HEK293 (cell line): ENCODE measurements around the gene MLPH.

Experiments
- CTCF ChIA-PET: fragments of 350-600 bp; formaldehyde crosslinking; extraction: SDS; loops from one replicate; lab custom pipeline; 2021; ENCODE audit warnings: antibody characterized with exemption; lab: Yijun Ruan, JAX
- POLR2A ChIA-PET: fragments of 300-600 bp; formaldehyde crosslinking; extraction: SDS; loops from one replicate; lab custom pipeline; 2020; ENCODE audit warnings: antibody characterized with exemption, inconsistent platforms; lab: Yijun Ruan, JAX
- H3K27ac ChIP-seq: fragments of 200-500 bp; sonication (Bioruptor generic); 2 replicates; pipeline ENCODE4 v1.5.1; 2014; ENCODE audit warnings: low read depth, low read length, control low read depth, inconsistent platforms; ENCODE audit errors: extremely low read depth
- H3K36me3 ChIP-seq, 2 experiments: fragments of 200-500 bp in 1 of 2; sonication (Bioruptor generic) in 1 of 2; 1 replicate in 1 of 2; 2 replicates in 1 of 2; pipeline ENCODE4 v1.5.1; 2014 to 2017; ENCODE audit warnings: inconsistent platforms in 2 of 2, low read length in 2 of 2; ENCODE audit not compliant: control insufficient read depth in 2 of 2, insufficient read depth in 1 of 2
- H3K4me1 ChIP-seq: fragments of 200-500 bp; sonication (Bioruptor generic); 2 replicates; pipeline ENCODE4 v1.5.1; 2014; ENCODE audit warnings: mild to moderate bottlenecking, low read length, inconsistent platforms; ENCODE audit not compliant: control insufficient read depth, insufficient read depth
- H3K4me3 ChIP-seq: 2 replicates; pipeline ENCODE4 v1.5.1; 2011; ENCODE audit warnings: low read depth, mild to moderate bottlenecking, control low read depth, low read length, moderate library complexity
- H3K9me3 ChIP-seq: fragments of 200-500 bp; sonication (Bioruptor generic); 2 replicates; pipeline ENCODE4 v1.5.1; 2014; ENCODE audit warnings: low read depth, low read length, inconsistent platforms; ENCODE audit not compliant: control insufficient read depth, insufficient read depth
- GFI1B ChIP-seq: fragments of 450-650 bp; formaldehyde crosslinking; IDR thresholded peaks from 2 replicates; pipeline ENCODE4 v1.5.1; 2016; ENCODE audit warnings: missing biosample characterization, missing genetic modification characterization
- ZBTB26 ChIP-seq: fragments of 450-650 bp; formaldehyde crosslinking; optimal IDR thresholded peaks from 2 replicates; pipeline ENCODE3; 2016; ENCODE audit warnings: missing biosample characterization, mild to moderate bottlenecking, missing genetic modification characterization
- ZNF10 ChIP-seq: fragments of 450-650 bp; formaldehyde crosslinking; IDR thresholded peaks from 2 replicates; pipeline ENCODE4 v1.5.1; 2017; ENCODE audit warnings: missing biosample characterization, missing genetic modification characterization
- ZNF214 ChIP-seq: fragments of 450-650 bp; formaldehyde crosslinking; IDR thresholded peaks from 2 replicates; pipeline ENCODE4 v1.5.1; 2017; ENCODE audit warnings: missing biosample characterization, mild to moderate bottlenecking, missing genetic modification characterization, borderline replicate concordance
- ZNF26 ChIP-seq: fragments of 450-650 bp; formaldehyde crosslinking; IDR thresholded peaks from 2 replicates; pipeline ENCODE4 v1.5.1; 2016; ENCODE audit warnings: missing biosample characterization, missing genetic modification characterization
- ZNF362 ChIP-seq: fragments of 450-650 bp; formaldehyde crosslinking; IDR thresholded peaks from 2 replicates; pipeline ENCODE4 v1.5.1; 2016; ENCODE audit warnings: missing biosample characterization, missing genetic modification characterization
- ZNF473 ChIP-seq: fragments of 450-650 bp; formaldehyde crosslinking; IDR thresholded peaks from 2 replicates; pipeline ENCODE4 v1.5.1; 2017; ENCODE audit warnings: missing biosample characterization, missing genetic modification characterization
- ZNF560 ChIP-seq: fragments of 450-650 bp; formaldehyde crosslinking; IDR thresholded peaks from 2 replicates; pipeline ENCODE4 v1.5.1; 2017; ENCODE audit warnings: missing biosample characterization, missing genetic modification characterization, borderline replicate concordance
- ZNF639 ChIP-seq: fragments of 450-650 bp; formaldehyde crosslinking; IDR thresholded peaks from 2 replicates; pipeline ENCODE4 v1.5.1; 2016; ENCODE audit warnings: missing biosample characterization, missing genetic modification characterization
- ZNF654 ChIP-seq: fragments of 450-650 bp; formaldehyde crosslinking; IDR thresholded peaks from 2 replicates; pipeline ENCODE4 v1.5.1; 2016; ENCODE audit warnings: low read depth, missing biosample characterization, missing genetic modification characterization
- ZNF664 ChIP-seq: fragments of 450-650 bp; formaldehyde crosslinking; IDR thresholded peaks from 2 replicates; pipeline ENCODE4 v1.5.1; 2016; ENCODE audit warnings: missing biosample characterization, missing genetic modification characterization
- ZNF777 ChIP-seq: fragments of 450-650 bp; formaldehyde crosslinking; IDR thresholded peaks from 2 replicates; pipeline ENCODE4 v1.5.1; 2017; ENCODE audit warnings: missing biosample characterization, missing genetic modification characterization, borderline replicate concordance
- TF ChIP-seq, protein P1 (sequence below): fragments of 450-650 bp; formaldehyde crosslinking; IDR thresholded peaks from 2 replicates; pipeline ENCODE4 v1.5.1; 2016; ENCODE audit warnings: missing biosample characterization, missing genetic modification characterization
- TF ChIP-seq, protein P2 (sequence below): fragments of 450-650 bp; formaldehyde crosslinking; IDR thresholded peaks from 2 replicates; pipeline ENCODE4 v1.5.1; 2016; ENCODE audit warnings: missing biosample characterization, missing genetic modification characterization
- TF ChIP-seq, protein P3 (sequence below): fragments of 450-650 bp; formaldehyde crosslinking; IDR thresholded peaks from 2 replicates; pipeline ENCODE4 v1.5.1; 2016; ENCODE audit warnings: missing biosample characterization, missing genetic modification characterization, borderline replicate concordance

The MLPH gene

GRCh38 chr2:237490009-237490711 lies 3.1 kb downstream of the MLPH start:
- Histone ChIP-seq H3K9me3 (no peaks in the 10 kb centered on the region), H3K36me3 (no peaks in the 10 kb centered on the region), H3K4me1 (no peaks in the 10 kb centered on the region), H3K27ac (no peak overlapping the region), H3K4me3 (no peak overlapping the region)
- no peak for TF ChIP-seq ZNF10 (tag by site-specific recombination)
- no peak for TF ChIP-seq ZNF473 (tag by site-specific recombination)
- no peak for TF ChIP-seq ZNF654
- TF ChIP-seq, protein P1, sequence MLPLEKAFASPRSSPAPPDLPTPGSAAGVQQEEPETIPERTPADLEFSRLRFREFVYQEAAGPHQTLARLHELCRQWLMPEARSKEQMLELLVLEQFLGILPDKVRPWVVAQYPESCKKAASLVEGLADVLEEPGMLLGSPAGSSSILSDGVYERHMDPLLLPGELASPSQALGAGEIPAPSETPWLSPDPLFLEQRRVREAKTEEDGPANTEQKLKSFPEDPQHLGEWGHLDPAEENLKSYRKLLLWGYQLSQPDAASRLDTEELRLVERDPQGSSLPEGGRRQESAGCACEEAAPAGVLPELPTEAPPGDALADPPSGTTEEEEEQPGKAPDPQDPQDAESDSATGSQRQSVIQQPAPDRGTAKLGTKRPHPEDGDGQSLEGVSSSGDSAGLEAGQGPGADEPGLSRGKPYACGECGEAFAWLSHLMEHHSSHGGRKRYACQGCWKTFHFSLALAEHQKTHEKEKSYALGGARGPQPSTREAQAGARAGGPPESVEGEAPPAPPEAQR (tag by site-specific recombination), result no peak
- TF ChIP-seq ZNF664 (tag by site-specific recombination), result no peak
- TF ChIP-seq ZNF639 (tag by site-specific recombination), result no peak
- TF ChIP-seq, protein P2, sequence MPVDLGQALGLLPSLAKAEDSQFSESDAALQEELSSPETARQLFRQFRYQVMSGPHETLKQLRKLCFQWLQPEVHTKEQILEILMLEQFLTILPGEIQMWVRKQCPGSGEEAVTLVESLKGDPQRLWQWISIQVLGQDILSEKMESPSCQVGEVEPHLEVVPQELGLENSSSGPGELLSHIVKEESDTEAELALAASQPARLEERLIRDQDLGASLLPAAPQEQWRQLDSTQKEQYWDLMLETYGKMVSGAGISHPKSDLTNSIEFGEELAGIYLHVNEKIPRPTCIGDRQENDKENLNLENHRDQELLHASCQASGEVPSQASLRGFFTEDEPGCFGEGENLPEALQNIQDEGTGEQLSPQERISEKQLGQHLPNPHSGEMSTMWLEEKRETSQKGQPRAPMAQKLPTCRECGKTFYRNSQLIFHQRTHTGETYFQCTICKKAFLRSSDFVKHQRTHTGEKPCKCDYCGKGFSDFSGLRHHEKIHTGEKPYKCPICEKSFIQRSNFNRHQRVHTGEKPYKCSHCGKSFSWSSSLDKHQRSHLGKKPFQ (tag by site-specific recombination), result no peak
- TF ChIP-seq, protein P3, sequence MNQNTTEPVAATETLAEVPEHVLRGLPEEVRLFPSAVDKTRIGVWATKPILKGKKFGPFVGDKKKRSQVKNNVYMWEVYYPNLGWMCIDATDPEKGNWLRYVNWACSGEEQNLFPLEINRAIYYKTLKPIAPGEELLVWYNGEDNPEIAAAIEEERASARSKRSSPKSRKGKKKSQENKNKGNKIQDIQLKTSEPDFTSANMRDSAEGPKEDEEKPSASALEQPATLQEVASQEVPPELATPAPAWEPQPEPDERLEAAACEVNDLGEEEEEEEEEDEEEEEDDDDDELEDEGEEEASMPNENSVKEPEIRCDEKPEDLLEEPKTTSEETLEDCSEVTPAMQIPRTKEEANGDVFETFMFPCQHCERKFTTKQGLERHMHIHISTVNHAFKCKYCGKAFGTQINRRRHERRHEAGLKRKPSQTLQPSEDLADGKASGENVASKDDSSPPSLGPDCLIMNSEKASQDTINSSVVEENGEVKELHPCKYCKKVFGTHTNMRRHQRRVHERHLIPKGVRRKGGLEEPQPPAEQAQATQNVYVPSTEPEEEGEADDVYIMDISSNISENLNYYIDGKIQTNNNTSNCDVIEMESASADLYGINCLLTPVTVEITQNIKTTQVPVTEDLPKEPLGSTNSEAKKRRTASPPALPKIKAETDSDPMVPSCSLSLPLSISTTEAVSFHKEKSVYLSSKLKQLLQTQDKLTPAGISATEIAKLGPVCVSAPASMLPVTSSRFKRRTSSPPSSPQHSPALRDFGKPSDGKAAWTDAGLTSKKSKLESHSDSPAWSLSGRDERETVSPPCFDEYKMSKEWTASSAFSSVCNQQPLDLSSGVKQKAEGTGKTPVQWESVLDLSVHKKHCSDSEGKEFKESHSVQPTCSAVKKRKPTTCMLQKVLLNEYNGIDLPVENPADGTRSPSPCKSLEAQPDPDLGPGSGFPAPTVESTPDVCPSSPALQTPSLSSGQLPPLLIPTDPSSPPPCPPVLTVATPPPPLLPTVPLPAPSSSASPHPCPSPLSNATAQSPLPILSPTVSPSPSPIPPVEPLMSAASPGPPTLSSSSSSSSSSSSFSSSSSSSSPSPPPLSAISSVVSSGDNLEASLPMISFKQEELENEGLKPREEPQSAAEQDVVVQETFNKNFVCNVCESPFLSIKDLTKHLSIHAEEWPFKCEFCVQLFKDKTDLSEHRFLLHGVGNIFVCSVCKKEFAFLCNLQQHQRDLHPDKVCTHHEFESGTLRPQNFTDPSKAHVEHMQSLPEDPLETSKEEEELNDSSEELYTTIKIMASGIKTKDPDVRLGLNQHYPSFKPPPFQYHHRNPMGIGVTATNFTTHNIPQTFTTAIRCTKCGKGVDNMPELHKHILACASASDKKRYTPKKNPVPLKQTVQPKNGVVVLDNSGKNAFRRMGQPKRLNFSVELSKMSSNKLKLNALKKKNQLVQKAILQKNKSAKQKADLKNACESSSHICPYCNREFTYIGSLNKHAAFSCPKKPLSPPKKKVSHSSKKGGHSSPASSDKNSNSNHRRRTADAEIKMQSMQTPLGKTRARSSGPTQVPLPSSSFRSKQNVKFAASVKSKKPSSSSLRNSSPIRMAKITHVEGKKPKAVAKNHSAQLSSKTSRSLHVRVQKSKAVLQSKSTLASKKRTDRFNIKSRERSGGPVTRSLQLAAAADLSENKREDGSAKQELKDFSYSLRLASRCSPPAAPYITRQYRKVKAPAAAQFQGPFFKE (tag by site-specific recombination), result no peak
- TF ChIP-seq ZNF362 (tag by site-specific recombination), result no peak
- TF ChIP-seq ZNF214, result no peak
- no peak for TF ChIP-seq ZNF560 (tag by site-specific recombination)
- no peak for TF ChIP-seq ZNF26
- TF ChIP-seq GFI1B (tag by site-specific recombination), result no peak
- TF ChIP-seq ZBTB26 (tag by site-specific recombination), result no peak
- no peak for TF ChIP-seq ZNF777 (tag by site-specific recombination)
- ChIA-PET CTCF (interaction anchor here (0.6 to 1.7 kb wide), 5 partner anchors 20 to 565 kb away, joined by 4 to 14 read pairs (median 5); no protein-coding TSS in a partner anchor), POLR2A (no interaction called here)
